Bronchial epithelial cell (primary cell): ENCODE data around the gene BCL7C. TPM values are rescaled to one million over a fixed set of nuclear protein-coding genes. Genes with fewer than 3 reads are reported as not detected.
"Not testable (repeated sequence)": the region's sequence is repeated elsewhere in the genome, so short reads cannot be mapped to it uniquely, and the experiment has no call there.

Experiments
- DNase-seq: peaks from one replicate; pipeline ENCODE4 v3.0.0-alpha.2; 2010; ENCODE audit warnings: low read depth
- FAIRE-seq: peaks from 2 replicates; lab custom pipeline; 2011; peaks lifted over from hg19 to GRCh38; lab: Jason Lieb, UNC
- H3K27me3 ChIP-seq: 2 replicates; pipeline ENCODE4 v1.5.1; 2011; ENCODE audit warnings: low read length; ENCODE audit not compliant: control insufficient read depth, insufficient read depth
- H3K36me3 ChIP-seq: 2 replicates; pipeline ENCODE4 v1.5.1; 2011; ENCODE audit warnings: low read length; ENCODE audit not compliant: control insufficient read depth, insufficient read depth
- H3K4me3 ChIP-seq: 2 replicates; pipeline ENCODE4 v1.5.1; 2011; ENCODE audit warnings: mild to moderate bottlenecking, low read depth, low read length, control low read depth
- CTCF ChIP-seq: IDR thresholded peaks from 2 replicates; pipeline ENCODE4 v1.5.1; 2011; ENCODE audit warnings: mild to moderate bottlenecking, moderate library complexity, low read length, control low read depth, inconsistent platforms; ENCODE audit not compliant: insufficient read depth, severe bottlenecking
- total RNA-seq: library from RNA; depleted of rRNA; stranded (reverse); fragments of >200 nt; gene quantifications from 2 replicates; pipeline ENCODE4 v1.2.1, GENCODE V29; 2014

The BCL7C gene
- total RNA-seq, 1 donor from 2014 or later = 24.7 TPM

DNA sequence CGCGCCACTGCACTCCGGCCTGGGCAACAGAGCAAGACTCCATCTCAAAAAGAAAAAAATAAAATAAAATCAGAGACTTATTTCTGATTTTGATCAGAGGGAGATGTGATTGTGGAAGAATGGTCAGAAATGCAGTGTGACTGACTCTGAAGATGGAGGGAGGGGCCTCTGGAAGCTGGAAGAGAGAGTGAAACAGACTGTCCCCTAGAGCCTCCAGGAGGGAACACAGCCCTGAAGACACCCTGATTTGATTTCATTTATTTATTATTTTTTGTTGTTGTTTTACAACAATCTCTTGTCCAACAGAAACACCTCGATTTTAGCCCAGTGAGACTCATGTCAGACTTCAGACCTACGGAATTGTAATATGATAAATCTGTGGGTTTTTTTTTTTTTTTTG, 26.1 kb downstream of the BCL7C start:
- DNase-seq = no peak
- TF ChIP-seq CTCF = no peak
- no peak for FAIRE-seq
- Histone ChIP-seq H3K4me3 (no peak overlapping the region), H3K27me3 (no peaks in the 10 kb centered on the region), H3K36me3 (peaks cover 2% of the 10 kb centered on the region)

DNA sequence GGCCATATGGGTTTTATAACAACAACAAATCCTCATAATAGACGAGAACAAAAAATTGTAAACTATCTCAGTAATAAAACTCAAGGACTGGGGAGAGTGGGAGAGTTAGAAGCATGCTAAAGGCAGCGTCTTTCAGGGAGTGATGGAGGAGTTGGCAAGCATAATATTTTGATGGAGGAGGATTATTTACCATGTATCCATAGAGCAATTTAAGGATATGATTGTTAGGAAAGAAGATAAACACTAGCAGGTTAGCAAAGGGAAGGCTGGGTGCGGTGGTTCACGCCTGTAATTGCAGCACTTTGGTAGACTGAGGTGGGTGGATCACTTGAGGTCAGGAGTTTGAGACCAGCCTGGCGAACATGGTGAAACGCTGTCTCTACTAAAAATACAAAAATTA, 27.8 kb downstream of the BCL7C start:
- Histone ChIP-seq H3K36me3 (no peaks in the 10 kb centered on the region), H3K4me3 (no peak overlapping the region), H3K27me3 (no peaks in the 10 kb centered on the region)
- TF ChIP-seq CTCF = no peak
- FAIRE-seq (no peak), DNase-seq (no peak)

GRCh38 chr16:30863178-30863577, 30.7 kb downstream of the BCL7C start:
- FAIRE-seq, H3K36me3 ChIP-seq, H3K4me3 ChIP-seq, DNase-seq, H3K27me3 ChIP-seq: not testable (repeated sequence)

- H3K36me3 ChIP-seq, DNase-seq, FAIRE-seq, H3K27me3 ChIP-seq, H3K4me3 ChIP-seq: not testable (repeated sequence)
These were observed 33.1 kb downstream of the BCL7C start for GRCh38 chr16:30860729-30861128.

GRCh38 chr16:30858829-30859423, 35.0 kb downstream of the BCL7C start:
- H3K27me3 ChIP-seq = no peaks in the 10 kb centered on the region
- no peak overlapping the region for H3K4me3 ChIP-seq
- no peak for FAIRE-seq
- TF ChIP-seq CTCF = no peak
- no peak for DNase-seq
- H3K36me3 ChIP-seq = no peaks in the 10 kb centered on the region

DNA sequence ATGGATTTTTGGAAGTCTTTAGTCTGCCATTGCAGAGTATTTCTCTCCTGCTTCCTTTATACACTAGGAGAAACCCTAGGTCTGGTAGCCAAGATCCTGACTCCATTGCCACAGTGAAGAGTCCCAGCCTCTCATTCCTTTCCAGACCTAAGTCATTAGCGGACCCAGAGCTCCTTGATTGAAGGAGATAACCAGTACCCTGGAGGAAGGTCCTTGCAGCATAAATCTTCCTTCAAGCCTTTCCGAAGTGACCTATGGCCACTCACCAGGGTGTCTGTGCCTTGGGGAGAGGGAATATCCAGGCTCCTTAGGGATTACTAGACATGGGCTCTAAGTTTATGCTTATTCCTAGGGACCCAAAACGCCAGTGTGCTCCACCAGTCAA, 35.8 kb downstream of the BCL7C start:
- Histone ChIP-seq H3K36me3 (no peaks in the 10 kb centered on the region), H3K4me3 (no peak overlapping the region), H3K27me3 (no peaks in the 10 kb centered on the region)
- TF ChIP-seq CTCF = no peak
- no peak for DNase-seq
- no peak for FAIRE-seq

DNA sequence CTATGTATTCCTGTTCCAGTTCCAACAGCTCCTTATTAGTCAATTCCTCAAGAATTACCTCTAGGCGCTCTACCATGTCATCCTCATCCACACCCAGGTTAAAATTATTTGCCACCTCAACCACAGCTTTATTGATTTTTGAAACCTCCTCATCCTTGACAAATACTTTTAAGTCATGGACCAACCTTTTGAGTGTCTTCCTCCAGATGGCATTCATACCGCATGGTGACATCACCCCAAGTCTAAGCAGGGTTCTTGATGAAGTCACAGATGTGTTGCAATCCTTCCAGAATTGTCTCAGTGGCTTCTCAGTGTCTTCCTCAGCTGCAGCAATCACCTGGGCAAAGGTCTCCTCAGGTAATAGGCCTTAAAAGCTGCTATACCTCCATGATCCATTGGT, 40.1 kb downstream of the BCL7C start:
- no peak overlapping the region for H3K4me3 ChIP-seq
- FAIRE-seq = no peak
- H3K27me3 ChIP-seq = no peaks in the 10 kb centered on the region
- H3K36me3 ChIP-seq = no peaks in the 10 kb centered on the region
- no peak for TF ChIP-seq CTCF
- peak; percentile 73 for DNase-seq
